ENCODE results near the gene NOL9.

The NOL9 gene

GRCh38 chr1:6491966-6492365, 62.3 kb downstream of the NOL9 start:
- Histone ChIP-seq H3K4me2 (ENCODE audit: low read length) (no peak overlapping the region), H4K20me1 (ENCODE audit: insufficient read depth, low read length) (no peaks in the 10 kb centered on the region), H3K79me2 (ENCODE audit: insufficient read depth, low read length) (no peaks in the 10 kb centered on the region), H3K36me3 (ENCODE audit: insufficient read depth, low read length) (no peaks in the 10 kb centered on the region), H3F3A (ENCODE audit: insufficient read depth, low read length) (no peaks in the 10 kb centered on the region), H3K9me3 (ENCODE audit: low read length) (no peaks in the 10 kb centered on the region), H3K9ac (ENCODE audit: low read length) (no peak overlapping the region), H3K9me2 (ENCODE audit: low read depth, low read length) (no peaks in the 10 kb centered on the region), H2AFZ (ENCODE audit: low read length) (no peak overlapping the region), H3K4me3 (ENCODE audit: low read depth, low read length, poor library complexity, severe bottlenecking) (no peak overlapping the region), H3K27ac (ENCODE audit: low read depth, low read length, poor library complexity, severe bottlenecking) (no peak overlapping the region), H3K4me1 (ENCODE audit: insufficient read depth, low read length, severe bottlenecking) (peaks cover 9% of the 10 kb centered on the region), H3K27me3 (ENCODE audit: insufficient read depth, low read length) (peaks cover 19% of the 10 kb centered on the region)
- no peak for TF ChIP-seq EZH2 (IDR thresholded peaks at IDR 0.05; ENCODE audit: borderline replicate concordance, low read length)
- no peak for TF ChIP-seq CTCF (IDR thresholded peaks at IDR 0.05; ENCODE audit: low read length)

- Histone ChIP-seq H3K79me2 (ENCODE audit: insufficient read depth, low read length) (no peaks in the 10 kb centered on the region), H3K4me3 (ENCODE audit: low read depth, low read length, poor library complexity, severe bottlenecking) (peak within 1 kb of the TSS; percentile 72), H3K4me1 (ENCODE audit: insufficient read depth, low read length, severe bottlenecking) (peaks cover 9% of the 10 kb centered on the region), H4K20me1 (ENCODE audit: insufficient read depth, low read length) (no peaks in the 10 kb centered on the region), H3K27me3 (ENCODE audit: insufficient read depth, low read length) (peaks cover 14% of the 10 kb centered on the region), H3K36me3 (ENCODE audit: insufficient read depth, low read length) (no peaks in the 10 kb centered on the region), H3K9me3 (ENCODE audit: low read length) (no peaks in the 10 kb centered on the region), H3K4me2 (ENCODE audit: low read length) (peak within 1 kb of the TSS; percentile 94), H3F3A (ENCODE audit: insufficient read depth, low read length) (no peaks in the 10 kb centered on the region), H3K27ac (ENCODE audit: low read depth, low read length, poor library complexity, severe bottlenecking) (no peak within 1 kb of the TSS), H3K9ac (ENCODE audit: low read length) (peak within 1 kb of the TSS; percentile 77), H2AFZ (ENCODE audit: low read length) (0 out of 2 replicates have a peak within 1 kb of the TSS, but pooled peaks have one; percentile 19), H3K9me2 (ENCODE audit: low read depth, low read length) (no peaks in the 10 kb centered on the region)
- TF ChIP-seq CTCF (IDR thresholded peaks at IDR 0.05; ENCODE audit: low read length) (no peak), EZH2 (IDR thresholded peaks at IDR 0.05; ENCODE audit: borderline replicate concordance, low read length) (no peak)
These were observed 62.8 kb downstream of the NOL9 start, which contains the start of gene PLEKHG5 for GRCh38 chr1:6491480-6491962. PLEKHG5 (minus strand) TSS chr1:6491667; CDS start chr1:6477571, 14,096 bp downstream.

DNA sequence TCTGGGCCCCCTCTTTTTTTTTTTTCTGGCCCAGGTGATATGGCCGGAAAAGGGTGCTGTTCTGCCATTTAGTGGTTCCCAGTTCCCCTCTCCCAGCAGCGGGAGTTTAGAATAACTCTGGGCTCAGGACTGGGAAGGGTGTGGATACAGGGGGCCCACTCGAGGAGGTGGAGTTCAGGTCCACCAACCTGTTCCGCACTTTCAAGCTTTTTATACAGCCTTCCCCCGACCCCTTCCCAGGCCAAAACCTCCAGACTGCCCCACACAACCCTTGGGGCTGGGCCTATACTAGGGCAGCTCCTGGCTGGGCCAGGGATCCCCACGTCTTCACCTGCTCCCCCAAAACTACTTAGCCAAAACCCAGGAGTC, 63.2 kb downstream of the NOL9 start:
- no peak overlapping the region for H3K27ac ChIP-seq (ENCODE audit: low read depth, low read length, poor library complexity, severe bottlenecking)
- no peaks in the 10 kb centered on the region for H3K9me3 ChIP-seq (ENCODE audit: low read length)
- H3K79me2 ChIP-seq (ENCODE audit: insufficient read depth, low read length): no peaks in the 10 kb centered on the region
- TF ChIP-seq EZH2 (IDR thresholded peaks at IDR 0.05; ENCODE audit: borderline replicate concordance, low read length): no peak
- TF ChIP-seq CTCF (IDR thresholded peaks at IDR 0.05; ENCODE audit: low read length): no peak
- H3K9me2 ChIP-seq (ENCODE audit: low read depth, low read length): no peaks in the 10 kb centered on the region
- H3K9ac ChIP-seq (ENCODE audit: low read length): peak overlapping the region; percentile 77
- no peaks in the 10 kb centered on the region for H3F3A ChIP-seq (ENCODE audit: insufficient read depth, low read length)
- H2AFZ ChIP-seq (ENCODE audit: low read length): no peak overlapping the region
- peaks cover 9% of the 10 kb centered on the region for H3K4me1 ChIP-seq (ENCODE audit: insufficient read depth, low read length, severe bottlenecking)
- H3K36me3 ChIP-seq (ENCODE audit: insufficient read depth, low read length): no peaks in the 10 kb centered on the region
- no peaks in the 10 kb centered on the region for H4K20me1 ChIP-seq (ENCODE audit: insufficient read depth, low read length)
- peak overlapping the region; percentile 72 for H3K4me3 ChIP-seq (ENCODE audit: low read depth, low read length, poor library complexity, severe bottlenecking)
- H3K27me3 ChIP-seq (ENCODE audit: insufficient read depth, low read length): peaks cover 11% of the 10 kb centered on the region; the same call in 1 of the 2 replicates
- H3K4me2 ChIP-seq (ENCODE audit: low read length): peak overlapping the region; percentile 94

Measured in OCI-LY1 (cell line).